Right cardiac atrium (tissue), 5 donors: ENCODE measurements around the gene TUBGCP5. TPM values are rescaled to one million over a fixed set of nuclear protein-coding genes. Genes with fewer than 3 reads are reported as not detected.

Experiments used
- ATAC-seq, 2 donors: fragments of 200-7000 bp; cut with Tn5 transposase; one replicate each; pipeline versions ENCODE4 v1.8.0 to v1.9.1; 2020; ENCODE audit warnings: moderate library complexity in 2 of 2, mild to moderate bottlenecking in 1 of 2
- DNase-seq, 3 donors: peaks; one replicate each; pipeline ENCODE4 v3.0.0-alpha.2; 2020
- H3K27ac ChIP-seq: one replicate; pipeline ENCODE4 v1.5.1; 2013; ENCODE audit warnings: mild to moderate bottlenecking, low read length, control low read depth, moderate library complexity
- H3K27me3 ChIP-seq: one replicate; pipeline ENCODE4 v1.6.1; 2013; ENCODE audit not compliant: control insufficient read depth, insufficient read depth
- H3K4me1 ChIP-seq: one replicate; pipeline ENCODE4 v1.6.1; 2013; ENCODE audit warnings: low read length; ENCODE audit not compliant: control insufficient read depth, insufficient read depth
- H3K4me3 ChIP-seq: one replicate; pipeline ENCODE4 v1.5.1; 2013; ENCODE audit warnings: low read length, control low read depth
- H3K9me3 ChIP-seq: one replicate; pipeline ENCODE4 v1.6.1; 2013; ENCODE audit warnings: low read length; ENCODE audit not compliant: control insufficient read depth
- WGBS: extraction: QIAGEN DNeasy Blood & Tissue Kit; methylation state at CpG from one replicate; pipeline ENCODE4 v1.1.7; 2013; 5-methylcytosine and 5-hydroxymethylcytosine counted together
- intact Hi-C, 4 donors: fragments of 100-400 bp; cut with DNase I; formaldehyde crosslinking; loops; one replicate each; pipeline versions ENCODE4 v1.11.0 to v1.14.0; 2022 to 2023
- polyA plus RNA-seq: library from polyadenylated mRNA; stranded (reverse); fragments of 200-250 nt; gene quantifications from one replicate; pipeline ENCODE4 v1.2.3, GENCODE V29; 2013
- total RNA-seq, 4 donors: library from RNA; stranded (reverse); fragmentation: NEBNext Ultra II Directional; extraction: Animal tissue kit (Norgen Biotek cat#: 25700); gene quantifications; one replicate each; pipeline ENCODE4 v1.2.1, GENCODE V29; 2021
- donor health status: healthy with polysubstance abuse.
- donor health status: DM: no; HTN: yes; CAD: no.
- donor health status: DM: no; HTN: no; CAD: no.
- donor health status: DM: no; HTN: yes; CAD: no; lungs with severe emphysema.
- donor health status: DM: yes; HTN: yes; CAD: no.

Gene TUBGCP5
- total and polyA plus RNA-seq, 5 donors, result 6.5 to 16.4 (median 11.1) TPM

GRCh38 chr15:22974745-22975144 is 64.6 kb downstream of the TUBGCP5 start:
- WGBS, result 64% methylated on average over 4 of the region's 4 CpGs
- intact Hi-C loops, result no loop called here
- no peak overlapping the region for H3K4me3 ChIP-seq
- no peaks in the 10 kb centered on the region for H3K4me1 ChIP-seq
- no peaks in the 10 kb centered on the region for H3K9me3 ChIP-seq
- no peak for DNase-seq
- no peaks in the 10 kb centered on the region for H3K27me3 ChIP-seq
- no peak overlapping the region for H3K27ac ChIP-seq
- ATAC-seq, result peak; percentile 39 to 55

GRCh38 chr15:22973987-22974386 is 65.4 kb downstream of the TUBGCP5 start:
- WGBS, result 75% methylated on average over 4 of the region's 4 CpGs

DNA sequence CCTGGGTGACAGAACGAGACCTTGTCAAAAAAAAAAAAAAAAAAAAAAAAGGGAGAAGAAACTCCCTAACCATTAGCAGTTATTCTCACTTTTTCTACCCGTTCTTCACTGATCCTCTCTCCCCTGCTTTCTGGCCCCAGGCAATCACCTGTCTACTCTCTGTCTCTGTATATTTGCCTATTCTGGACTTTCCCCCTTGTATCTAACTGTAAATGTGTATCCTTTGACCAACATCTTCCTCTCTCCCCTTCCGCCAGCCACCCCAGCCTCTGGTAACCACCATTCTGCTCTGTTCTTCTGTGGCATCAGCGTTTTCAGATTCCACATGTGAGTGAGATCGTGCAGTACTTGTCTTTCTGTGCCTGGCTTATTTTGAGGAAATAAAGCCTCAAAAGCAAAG is 66.1 kb downstream of the TUBGCP5 start:
- intact Hi-C loops, result no loop called here
- 65% methylated on average over 5 of the region's 5 CpGs for WGBS
- no peak for ATAC-seq
- H3K4me1 ChIP-seq, result no peaks in the 10 kb centered on the region
- H3K4me3 ChIP-seq, result no peak overlapping the region
- H3K9me3 ChIP-seq, result no peaks in the 10 kb centered on the region
- no peak for DNase-seq
- H3K27ac ChIP-seq, result no peak overlapping the region
- no peaks in the 10 kb centered on the region for H3K27me3 ChIP-seq

More at GRCh38 chr15:22973987-22974386, 65.4 kb downstream of the TUBGCP5 start:
- intact Hi-C loops, result no loop called here
- no peak for DNase-seq
- no peak overlapping the region for H3K4me3 ChIP-seq
- no peaks in the 10 kb centered on the region for H3K9me3 ChIP-seq
- no peaks in the 10 kb centered on the region for H3K27me3 ChIP-seq
- no peak overlapping the region for H3K27ac ChIP-seq
- no peak for ATAC-seq
- H3K4me1 ChIP-seq, result no peaks in the 10 kb centered on the region

GRCh38 chr15:22969489-22969888 is 69.9 kb downstream of the TUBGCP5 start:
- Histone ChIP-seq H3K27ac (no peak overlapping the region), H3K4me3 (no peak overlapping the region), H3K4me1 (peaks cover 2% of the 10 kb centered on the region), H3K27me3 (no peaks in the 10 kb centered on the region), H3K9me3 (no peaks in the 10 kb centered on the region)
- intact Hi-C loops, result no loop called here
- DNase-seq, result no peak
- 98% methylated on average over 3 of the region's 3 CpGs for WGBS
- ATAC-seq, result no peak

GRCh38 chr15:22968366-22968765 is 71.0 kb downstream of the TUBGCP5 start:
- no peak overlapping the region for H3K27ac ChIP-seq
- ATAC-seq (peak in 1 of 2 donors; percentile 34), DNase-seq (no peak)

GRCh38 chr15:22967084-22967770 is 72.1 kb downstream of the TUBGCP5 start:
- Histone ChIP-seq H3K4me3 (no peak overlapping the region), H3K27ac (no peak overlapping the region), H3K9me3 (no peaks in the 10 kb centered on the region), H3K27me3 (no peaks in the 10 kb centered on the region), H3K4me1 (peaks cover 12% of the 10 kb centered on the region)
- DNase-seq (no peak), ATAC-seq (no peak)
- intact Hi-C loops, result no loop called here
- WGBS, result 94% methylated on average over 15 of the region's 15 CpGs

More at GRCh38 chr15:22968366-22968765, 71.0 kb downstream of the TUBGCP5 start:
- no peaks in the 10 kb centered on the region for H3K27me3 ChIP-seq
- peaks cover 10% of the 10 kb centered on the region for H3K4me1 ChIP-seq
- no peak overlapping the region for H3K4me3 ChIP-seq
- H3K9me3 ChIP-seq, result no peaks in the 10 kb centered on the region
- 30% methylated on average over 5 of the region's 5 CpGs for WGBS
- intact Hi-C loops, result no loop called here

GRCh38 chr15:22966321-22967083 is 72.9 kb downstream of the TUBGCP5 start:
- Histone ChIP-seq H3K27me3 (no peaks in the 10 kb centered on the region), H3K4me1 (peaks cover 12% of the 10 kb centered on the region), H3K4me3 (no peak overlapping the region), H3K27ac (no peak overlapping the region), H3K9me3 (no peaks in the 10 kb centered on the region)
- DNase-seq, result no peak
- WGBS, result 83% methylated on average over 20 of the region's 20 CpGs
- intact Hi-C loops, result no loop called here
- no peak for ATAC-seq

- Histone ChIP-seq H3K4me1 (peaks cover 18% of the 10 kb centered on the region), H3K4me3 (no peak overlapping the region), H3K27ac (peak overlapping the region; percentile 16), H3K9me3 (no peaks in the 10 kb centered on the region), H3K27me3 (no peaks in the 10 kb centered on the region)
- intact Hi-C loops, result no loop called here
- no peak for DNase-seq
- ATAC-seq, result no peak
- 55% methylated on average over 12 of the region's 12 CpGs for WGBS
Observed at GRCh38 chr15:22963641-22964040, 75.7 kb downstream of the TUBGCP5 start.

- intact Hi-C loops, result no loop called here
- DNase-seq (no peak), ATAC-seq (no peak)
- 94% methylated on average over 12 of the region's 12 CpGs for WGBS
- Histone ChIP-seq H3K4me3 (no peak overlapping the region), H3K27me3 (no peaks in the 10 kb centered on the region), H3K4me1 (peaks cover 18% of the 10 kb centered on the region), H3K27ac (no peak overlapping the region), H3K9me3 (no peaks in the 10 kb centered on the region)
Observed at GRCh38 chr15:22962611-22963010, 76.8 kb downstream of the TUBGCP5 start.

GRCh38 chr15:22961762-22962161 is 77.6 kb downstream of the TUBGCP5 start:
- intact Hi-C loops, result no loop called here
- H3K4me3 ChIP-seq, result no peak overlapping the region
- H3K27ac ChIP-seq, result no peak overlapping the region

DNA sequence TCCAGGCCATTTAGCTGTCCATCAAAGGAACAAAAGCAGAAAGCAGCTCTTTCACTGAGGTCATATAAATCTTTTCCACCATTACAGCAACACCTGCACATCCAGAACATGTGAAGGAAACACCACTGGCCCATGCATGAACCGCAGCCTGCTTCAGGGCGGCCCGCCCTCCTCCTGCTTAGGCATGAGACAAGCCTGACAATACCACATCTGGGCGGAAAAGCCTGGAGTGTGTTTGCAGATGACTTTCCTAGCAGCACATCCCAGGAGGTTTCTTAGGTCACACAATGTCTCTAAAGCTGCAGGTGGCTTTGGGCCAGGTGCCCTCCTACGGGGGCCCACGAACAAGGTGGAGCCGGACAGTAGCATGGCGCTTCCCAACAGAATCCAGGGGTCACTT is 78.8 kb downstream of the TUBGCP5 start:
- Histone ChIP-seq H3K27ac (no peak overlapping the region), H3K27me3 (no peaks in the 10 kb centered on the region), H3K9me3 (no peaks in the 10 kb centered on the region), H3K4me1 (peaks cover 21% of the 10 kb centered on the region), H3K4me3 (no peak overlapping the region)
- intact Hi-C loops, result no loop called here
- 75% methylated on average over 8 of the region's 8 CpGs for WGBS
- ATAC-seq, result no peak
- no peak for DNase-seq

More at GRCh38 chr15:22961762-22962161, 77.6 kb downstream of the TUBGCP5 start:
- ATAC-seq (peak in 1 of 2 donors; percentile 34), DNase-seq (no peak)
- Histone ChIP-seq H3K27me3 (no peaks in the 10 kb centered on the region), H3K9me3 (no peaks in the 10 kb centered on the region), H3K4me1 (peaks cover 18% of the 10 kb centered on the region)
- 27% methylated on average over 1 of the region's 1 CpG for WGBS
